Midbrain (tissue), 1 donor: ENCODE data around the gene BHLHA15.
A peak's percentile ranks its signal among the peaks of the same experiment; 100 is the strongest.

Experiments
- DNase-seq: peaks from one replicate; lab custom pipeline; 2025; lab: John Stamatoyannopoulos, UW

BHLHA15 gene

DNA sequence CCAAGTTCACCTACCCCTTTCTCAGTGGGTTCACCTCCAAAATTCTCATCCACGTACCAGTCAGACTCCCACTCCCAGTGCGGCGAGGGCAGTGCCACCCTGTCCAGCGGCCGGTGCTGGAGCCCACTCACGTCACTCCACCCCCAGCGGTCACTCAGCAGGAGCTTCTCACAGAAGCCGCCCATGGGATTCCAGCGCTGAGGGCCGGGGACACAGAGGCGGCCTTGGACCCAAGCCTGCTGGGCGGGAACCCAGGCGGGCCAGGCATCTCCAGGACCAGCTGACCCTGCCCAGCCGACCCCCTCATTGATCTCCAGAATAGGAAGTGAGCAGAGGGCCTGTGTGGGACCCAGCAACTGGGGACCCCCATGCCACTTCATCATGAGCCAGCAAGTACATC is 33.6 kb downstream of the BHLHA15 start:
- DNase-seq, result no peak

- DNase-seq, result no peak
These were observed 36.9 kb downstream of the BHLHA15 start for GRCh38 chr7:98248156-98248555.

- no peak for DNase-seq
These were observed 37.9 kb downstream of the BHLHA15 start for GRCh38 chr7:98249106-98249505.

DNA sequence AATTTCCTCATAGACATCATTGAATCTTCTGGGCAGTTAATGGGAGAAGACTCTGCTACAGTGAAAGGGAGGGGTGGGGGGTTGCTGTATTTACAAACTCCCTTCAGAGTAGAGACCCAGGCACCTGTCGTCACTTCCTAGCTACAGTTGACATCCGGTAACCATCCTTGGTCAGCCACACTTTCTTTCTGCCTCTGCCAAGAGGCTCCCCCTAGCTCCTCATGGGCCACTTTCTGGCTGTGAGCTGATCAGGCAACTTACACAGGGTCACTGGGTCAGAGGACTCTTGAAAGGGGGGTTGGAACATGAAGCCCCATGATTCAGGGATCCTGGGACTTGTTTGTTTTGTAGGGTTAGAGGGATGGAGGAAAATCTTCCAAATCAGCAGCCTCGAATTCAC is 39.5 kb downstream of the BHLHA15 start:
- no peak for DNase-seq

DNA sequence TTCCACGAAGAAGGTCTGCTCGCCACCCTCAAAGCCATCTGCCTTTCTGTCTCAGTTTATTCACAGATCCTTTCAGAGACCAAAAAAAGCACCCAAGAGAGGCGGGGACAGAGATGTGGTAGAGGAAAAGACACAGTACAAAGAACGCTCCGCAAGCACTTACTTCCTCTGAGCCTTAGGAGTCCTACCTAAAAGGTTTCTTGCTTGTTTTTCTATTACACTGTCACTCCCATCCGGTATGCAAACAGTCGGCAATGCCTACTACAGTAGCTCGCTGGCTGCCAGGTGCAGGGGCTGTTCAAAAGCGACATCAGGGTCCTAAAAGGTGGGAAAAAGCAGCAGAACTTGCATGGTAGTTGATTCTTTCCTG is 40.0 kb downstream of the BHLHA15 start:
- DNase-seq, result no peak

- DNase-seq, result peak; percentile 96
These were observed 40.6 kb downstream of the BHLHA15 start, which contains the start of gene TECPR1 for GRCh38 chr7:98251601-98252424. Gene TECPR1 (minus strand): TSS chr7:98252232. CDS start chr7:98246146, 6,086 bp downstream.

DNA sequence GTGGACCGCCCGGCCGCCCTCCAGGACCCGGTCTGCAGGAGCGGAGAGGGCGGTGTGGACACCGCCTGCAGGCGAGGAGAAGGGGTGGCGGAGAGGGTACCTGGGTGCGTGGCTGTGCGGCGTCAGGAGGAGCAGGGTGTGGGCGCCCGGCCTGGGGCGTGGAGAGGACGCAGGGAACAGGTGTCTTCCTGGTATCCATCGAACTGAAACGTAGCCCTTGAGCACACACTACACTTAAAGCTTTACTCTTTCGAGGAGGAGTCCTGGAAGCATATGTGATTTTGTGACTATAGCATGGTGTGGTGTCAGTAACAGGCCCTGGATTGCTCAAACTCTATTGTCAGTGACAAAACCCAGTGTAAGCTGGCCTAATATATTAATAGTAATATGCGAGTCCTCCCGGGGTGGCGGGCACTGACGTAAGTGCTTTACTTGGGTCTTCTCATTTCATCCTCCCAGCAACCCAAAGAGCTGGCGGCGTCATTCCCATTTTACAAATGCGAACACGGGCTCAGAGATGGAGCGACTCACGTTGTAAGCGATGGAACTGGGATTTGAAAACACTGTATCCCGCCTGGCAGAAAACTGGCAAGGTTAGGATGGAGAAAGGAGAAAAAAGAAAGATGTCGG is 41.3 kb downstream of the BHLHA15 start:
- no peak for DNase-seq

- DNase-seq, result no peak
These were observed 43.3 kb downstream of the BHLHA15 start for GRCh38 chr7:98254516-98254915.

DNA sequence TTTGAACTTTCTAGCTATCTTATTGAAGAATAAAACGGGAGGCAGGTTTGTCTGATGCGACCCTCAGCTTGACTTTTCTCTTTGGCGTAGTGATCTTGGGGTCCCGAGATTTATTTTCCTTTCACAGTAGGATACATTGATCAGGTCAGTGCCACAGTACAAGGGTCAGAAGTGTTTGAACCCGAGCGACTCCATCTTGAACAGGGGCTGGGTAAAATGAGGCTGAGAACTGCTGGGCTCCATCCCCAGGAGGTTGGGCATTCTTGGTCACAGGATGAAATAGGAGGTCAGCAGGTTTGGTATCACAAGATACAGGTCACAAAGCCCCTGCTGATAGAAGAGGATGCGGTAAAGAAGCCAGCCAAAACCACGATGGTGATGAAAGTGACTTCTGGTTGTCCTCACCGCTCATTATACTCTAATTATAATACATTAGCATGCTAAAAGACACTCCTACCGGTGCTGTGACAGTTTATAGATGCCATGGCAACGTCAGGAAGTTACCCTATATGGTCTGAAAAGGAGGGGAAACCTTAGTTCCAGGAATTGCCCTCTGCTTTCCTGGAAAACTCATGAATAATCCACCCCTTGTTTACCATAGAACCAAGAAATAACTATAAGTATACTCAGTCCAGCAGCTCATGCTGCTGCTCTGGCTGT is 43.8 kb downstream of the BHLHA15 start:
- no peak for DNase-seq

GRCh38 chr7:98256431-98256830 is 45.2 kb downstream of the BHLHA15 start:
- no peak for DNase-seq

DNA sequence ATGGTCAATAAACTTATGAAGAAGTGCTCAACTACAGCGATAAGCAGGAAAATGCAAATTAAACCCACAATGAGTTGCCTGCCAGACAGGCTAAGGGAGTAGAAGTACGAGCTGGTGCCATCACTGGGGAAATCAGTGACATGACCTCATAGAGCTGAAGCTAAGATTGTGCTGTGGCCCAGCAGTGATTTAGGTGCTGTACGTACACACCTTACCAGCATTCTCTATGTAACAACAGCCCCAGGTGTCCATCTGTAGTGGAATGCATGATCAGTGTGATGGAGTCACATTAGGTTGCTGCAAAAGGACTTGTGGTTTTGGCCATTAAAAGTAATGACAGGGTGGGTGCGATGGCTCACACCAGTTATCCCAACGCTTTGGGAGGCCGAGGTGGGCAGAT is 46.5 kb downstream of the BHLHA15 start:
- DNase-seq, result no peak
